Measurements from ENCODE around the gene BDP1.

GRCh38 chr5:71615809-71616208 is 160.4 kb downstream of the BDP1 start:
- TF ChIP-seq EP300 (conservative IDR thresholded peaks at IDR 0.05; ENCODE audit: poor library complexity, severe bottlenecking), result no peak
- TF ChIP-seq, protein P1, sequence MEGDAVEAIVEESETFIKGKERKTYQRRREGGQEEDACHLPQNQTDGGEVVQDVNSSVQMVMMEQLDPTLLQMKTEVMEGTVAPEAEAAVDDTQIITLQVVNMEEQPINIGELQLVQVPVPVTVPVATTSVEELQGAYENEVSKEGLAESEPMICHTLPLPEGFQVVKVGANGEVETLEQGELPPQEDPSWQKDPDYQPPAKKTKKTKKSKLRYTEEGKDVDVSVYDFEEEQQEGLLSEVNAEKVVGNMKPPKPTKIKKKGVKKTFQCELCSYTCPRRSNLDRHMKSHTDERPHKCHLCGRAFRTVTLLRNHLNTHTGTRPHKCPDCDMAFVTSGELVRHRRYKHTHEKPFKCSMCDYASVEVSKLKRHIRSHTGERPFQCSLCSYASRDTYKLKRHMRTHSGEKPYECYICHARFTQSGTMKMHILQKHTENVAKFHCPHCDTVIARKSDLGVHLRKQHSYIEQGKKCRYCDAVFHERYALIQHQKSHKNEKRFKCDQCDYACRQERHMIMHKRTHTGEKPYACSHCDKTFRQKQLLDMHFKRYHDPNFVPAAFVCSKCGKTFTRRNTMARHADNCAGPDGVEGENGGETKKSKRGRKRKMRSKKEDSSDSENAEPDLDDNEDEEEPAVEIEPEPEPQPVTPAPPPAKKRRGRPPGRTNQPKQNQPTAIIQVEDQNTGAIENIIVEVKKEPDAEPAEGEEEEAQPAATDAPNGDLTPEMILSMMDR (IDR thresholded peaks at IDR 0.05; ENCODE audit: poor library complexity, severe bottlenecking), result no peak
